ENCODE results near the gene MMP17.
A peak's percentile ranks its signal among the peaks of the same experiment; 100 is the strongest.
"Not testable (repeated sequence)": the region's sequence is repeated elsewhere in the genome, so short reads cannot be mapped to it uniquely, and the experiment has no call there.

Gene MMP17

DNA sequence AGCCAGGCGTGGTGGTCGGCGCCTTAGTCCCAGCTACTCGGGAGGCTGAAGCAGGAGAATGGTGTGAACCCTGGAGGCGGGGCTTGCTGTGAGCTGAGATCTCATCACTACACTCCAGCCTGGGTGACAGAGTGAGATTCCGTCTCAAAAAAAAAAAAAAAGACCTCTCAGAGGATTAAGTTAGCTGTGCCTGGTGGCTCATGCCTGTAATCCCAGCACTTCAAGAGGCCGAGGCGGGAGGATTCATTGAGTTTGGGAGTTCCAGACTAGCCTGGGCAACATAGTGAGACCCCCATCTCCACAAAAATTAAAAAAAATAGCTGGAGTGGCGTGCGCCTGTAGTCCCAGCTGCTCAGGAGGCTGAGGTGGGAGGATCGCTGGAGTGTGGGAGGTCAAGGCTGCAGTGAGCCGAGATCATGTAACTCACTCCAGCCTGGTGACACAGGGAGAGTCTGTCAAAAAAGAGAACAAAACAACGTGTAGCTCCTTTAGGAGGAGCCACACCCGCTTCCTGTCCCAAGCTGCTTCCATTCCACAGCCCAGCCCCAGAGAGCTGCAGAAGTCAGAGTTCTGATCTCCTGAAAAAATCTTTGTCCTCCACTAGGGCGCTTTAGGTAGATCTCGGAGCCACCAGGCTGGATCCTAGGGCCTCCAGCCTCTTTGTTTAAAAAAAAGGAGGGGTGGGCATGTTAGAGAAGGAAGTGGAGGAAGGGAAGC, 54.8 kb downstream of the MMP17 start:
- no peak overlapping the region for H3K4me3 ChIP-seq
- peak overlapping the region in 2 of 21 experiments; percentile 63 to 80 for H3K27ac ChIP-seq

DNA sequence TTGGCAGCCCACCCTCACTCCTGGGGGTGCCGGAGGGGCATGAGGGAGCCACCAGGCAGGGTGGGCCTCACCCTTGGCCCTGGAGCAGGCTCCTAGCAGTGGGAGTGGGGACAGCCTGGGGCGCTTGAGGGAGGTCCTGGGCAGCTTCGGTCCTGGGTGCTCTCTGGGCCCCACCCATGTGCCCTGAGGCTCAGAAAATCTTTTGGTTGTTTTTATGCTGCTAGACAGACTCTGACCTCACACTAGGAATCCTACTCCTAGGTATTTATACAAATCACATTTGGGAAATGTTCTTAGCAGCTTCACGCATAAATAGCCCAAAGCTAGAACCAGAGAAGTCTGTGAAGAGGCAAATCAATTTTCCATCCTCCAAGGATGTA, 55.3 kb downstream of the MMP17 start:
- peak overlapping the region in 2 of 21 experiments; percentile 63 to 80 for H3K27ac ChIP-seq

DNA sequence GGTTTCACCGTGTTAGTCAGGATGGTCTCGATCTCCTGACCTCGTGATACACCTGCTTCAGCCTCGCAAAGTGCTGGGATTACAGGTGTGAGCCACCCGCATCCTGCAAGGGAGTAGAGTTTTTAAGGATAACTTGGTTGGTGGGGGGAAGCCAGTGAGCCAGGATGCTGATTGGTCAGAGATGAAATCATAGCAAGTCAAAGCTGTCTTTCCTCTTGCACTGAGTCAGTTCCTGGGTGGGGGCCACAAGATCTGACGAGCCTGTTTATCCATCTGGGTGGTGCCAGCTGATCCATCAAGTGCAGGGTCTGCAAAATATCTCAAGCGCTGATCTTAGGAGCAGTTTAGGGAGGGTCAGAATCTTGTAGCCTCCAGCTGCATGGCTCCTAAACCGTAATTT, 56.9 kb downstream of the MMP17 start:
- not testable (repeated sequence) for H3K4me3 ChIP-seq
- H3K27ac ChIP-seq = peak overlapping the region in 1 of 21 experiments; percentile 80

More for the DNA sequence above, 55.3 kb downstream of the MMP17 start:
- no peak overlapping the region for H3K4me3 ChIP-seq

DNA sequence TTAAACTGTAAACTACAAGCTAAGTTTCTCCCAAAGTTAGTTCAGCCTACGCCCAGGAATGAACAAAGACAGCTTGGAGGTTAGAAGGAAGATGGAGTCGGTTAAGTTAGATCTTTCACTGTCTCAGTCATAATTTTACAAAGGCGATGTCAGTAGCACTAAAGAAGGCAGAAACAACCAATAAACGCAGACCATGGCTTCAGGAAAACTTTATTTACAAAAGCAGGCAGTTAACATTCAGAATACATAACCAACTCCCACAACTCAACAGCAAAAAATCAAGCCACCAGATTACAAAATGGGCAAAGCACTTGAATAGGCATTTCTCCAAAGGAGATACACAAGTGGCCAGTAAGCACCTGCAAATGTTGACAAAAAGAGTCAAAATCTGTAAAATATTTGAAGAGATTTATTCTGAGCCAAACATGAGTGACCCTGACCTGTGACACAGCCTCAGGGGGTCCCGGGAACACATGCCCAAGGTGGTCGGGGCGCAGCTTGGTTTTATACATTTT, 57.4 kb downstream of the MMP17 start:
- peak overlapping the region in 1 of 21 experiments; percentile 73 for H3K27ac ChIP-seq
- H3K4me3 ChIP-seq = no peak overlapping the region

DNA sequence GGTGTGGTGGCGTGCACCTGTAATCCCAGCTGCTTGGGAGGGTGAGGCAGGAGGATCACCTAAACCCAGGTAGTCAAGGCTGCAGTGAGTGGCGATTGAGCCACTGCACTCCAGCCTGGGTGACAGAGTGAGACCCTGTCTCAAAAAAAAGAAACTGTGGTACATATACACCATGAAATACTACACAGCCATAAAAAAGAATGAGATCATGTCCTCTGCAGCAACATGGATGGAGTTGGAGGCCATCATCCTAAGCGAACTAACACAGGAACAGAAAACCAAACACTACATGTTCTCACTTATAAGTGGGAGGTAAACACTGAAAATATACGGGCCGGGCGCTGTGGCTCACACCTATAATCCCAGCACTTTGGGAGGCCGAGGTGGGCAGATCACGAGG, 63.5 kb downstream of the MMP17 start:
- not testable (repeated sequence) for H3K27ac ChIP-seq, H3K4me3 ChIP-seq

DNA sequence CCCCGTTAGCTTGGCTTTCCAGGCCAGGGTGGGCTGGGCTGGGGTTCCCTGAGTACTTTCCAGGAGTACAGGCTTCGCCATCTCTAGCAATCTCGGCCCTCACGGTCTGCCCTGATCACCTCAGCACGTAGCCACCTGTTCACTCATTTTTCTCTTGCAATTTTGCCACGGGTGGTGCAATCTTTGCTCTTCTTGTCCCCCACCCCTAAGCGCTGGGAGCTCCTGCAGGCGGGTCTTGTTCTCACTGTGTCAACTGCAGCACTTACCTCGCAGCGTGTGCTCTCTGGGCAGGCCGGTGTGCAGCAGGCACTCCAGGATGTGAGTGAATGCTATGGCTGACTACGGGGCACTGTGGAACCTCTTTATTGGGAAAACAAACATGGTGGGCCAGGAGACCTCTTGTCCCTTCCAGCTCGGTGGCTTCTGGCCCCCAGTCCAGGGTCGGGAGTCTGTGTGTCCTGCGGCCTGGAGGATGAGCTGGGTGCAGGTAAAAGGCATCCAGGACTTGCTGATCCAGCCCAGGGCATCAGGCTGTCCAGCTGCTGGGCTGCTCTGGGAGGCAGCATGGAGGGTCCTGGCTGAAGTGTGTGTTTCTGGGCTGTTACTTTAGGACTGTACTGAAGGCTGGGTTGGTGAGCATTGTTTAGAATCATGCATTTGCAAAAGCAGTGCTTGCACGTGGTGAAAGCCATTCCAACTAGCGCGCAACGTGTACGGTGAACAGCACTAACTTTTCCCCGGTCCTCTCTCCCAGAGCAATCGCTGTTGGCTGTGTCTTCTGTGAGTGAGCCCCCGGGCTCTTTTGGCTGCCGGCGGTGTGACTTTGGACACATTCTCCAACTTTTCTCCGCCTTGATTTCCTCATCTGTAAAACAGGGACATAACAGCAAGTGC, 64.8 kb downstream of the MMP17 start:
- Histone ChIP-seq H3K27ac (peak overlapping the region in 1 of 21 experiments; percentile 30), H3K4me3 (no peak overlapping the region)

DNA sequence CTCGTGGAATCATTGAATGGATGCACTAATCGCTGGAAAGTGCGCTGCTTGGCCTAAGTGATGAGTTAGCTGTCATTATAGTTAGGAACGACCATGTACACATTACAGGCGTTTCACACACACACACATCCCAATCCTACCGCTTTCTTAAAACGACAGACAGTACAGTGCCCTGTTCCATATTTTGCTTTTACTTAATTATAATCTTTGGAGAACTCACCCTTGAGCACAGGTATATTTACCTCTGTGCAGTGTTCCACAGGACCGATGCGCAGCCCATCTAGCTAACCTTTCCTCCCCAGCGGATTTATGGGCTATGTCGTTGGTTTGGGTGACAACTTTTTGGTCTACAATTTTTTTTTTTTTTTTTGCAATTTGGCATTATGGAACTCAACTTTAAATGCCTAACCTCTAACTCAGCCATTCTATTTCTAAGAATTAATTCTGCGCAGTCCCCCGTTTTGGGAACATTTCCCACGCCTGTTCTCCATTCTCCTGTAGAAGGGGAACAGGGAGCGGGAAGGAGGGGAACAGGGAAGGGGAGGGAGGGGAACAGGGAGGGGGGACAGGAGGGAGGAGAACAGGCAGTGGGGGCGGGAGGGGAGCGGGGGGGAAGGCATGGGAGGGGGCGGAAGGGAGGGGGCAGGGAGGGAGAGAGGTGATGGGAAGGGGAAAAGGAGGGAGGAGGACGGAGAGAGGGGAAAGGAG, 65.6 kb downstream of the MMP17 start:
- Histone ChIP-seq H3K27ac (peak overlapping the region in 10 of 21 experiments; percentile 41 to 95 (median 89)), H3K4me3 (peak overlapping the region; percentile 57 to 75 (median 62))

DNA sequence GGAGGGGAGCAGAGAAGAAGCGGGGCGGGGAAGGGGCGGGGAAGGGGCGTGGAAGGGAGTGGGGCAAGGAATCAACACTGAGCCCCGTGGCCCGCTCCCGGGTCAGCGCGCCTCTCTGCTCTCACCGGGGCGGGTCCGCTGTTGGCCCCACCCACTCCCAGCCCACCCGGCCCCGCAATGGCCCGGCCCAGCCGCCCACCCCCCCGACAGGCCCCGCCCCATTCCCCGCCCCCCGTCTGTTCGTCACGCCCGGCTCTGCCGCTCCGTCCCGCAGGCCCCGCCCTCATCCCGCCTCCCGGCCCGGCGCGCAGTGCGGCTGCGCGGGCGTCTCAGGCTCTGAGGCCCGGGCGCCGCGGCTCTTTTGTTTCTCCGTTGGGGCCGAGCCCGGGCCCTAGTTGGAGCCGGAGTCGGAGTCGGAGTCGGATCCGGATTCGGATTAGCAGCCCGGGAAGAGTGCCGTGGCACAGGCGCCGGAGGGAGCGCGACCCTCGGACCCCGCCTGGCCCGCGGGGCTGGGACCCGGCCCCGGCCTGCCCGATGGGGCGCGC, 66.2 kb downstream of the MMP17 start, which contains the start of gene ULK1:
TSS of gene ULK1 (plus strand) at position 310 of the 548 bp plus-strand sequence. CDS start 380 bp downstream, outside the sequence.
- peak within 1 kb of the TSS; percentile 57 to 75 (median 62) for H3K4me3 ChIP-seq
- H3K27ac ChIP-seq = peak within 1 kb of the TSS; percentile 66 to 95 (median 85)

DNA sequence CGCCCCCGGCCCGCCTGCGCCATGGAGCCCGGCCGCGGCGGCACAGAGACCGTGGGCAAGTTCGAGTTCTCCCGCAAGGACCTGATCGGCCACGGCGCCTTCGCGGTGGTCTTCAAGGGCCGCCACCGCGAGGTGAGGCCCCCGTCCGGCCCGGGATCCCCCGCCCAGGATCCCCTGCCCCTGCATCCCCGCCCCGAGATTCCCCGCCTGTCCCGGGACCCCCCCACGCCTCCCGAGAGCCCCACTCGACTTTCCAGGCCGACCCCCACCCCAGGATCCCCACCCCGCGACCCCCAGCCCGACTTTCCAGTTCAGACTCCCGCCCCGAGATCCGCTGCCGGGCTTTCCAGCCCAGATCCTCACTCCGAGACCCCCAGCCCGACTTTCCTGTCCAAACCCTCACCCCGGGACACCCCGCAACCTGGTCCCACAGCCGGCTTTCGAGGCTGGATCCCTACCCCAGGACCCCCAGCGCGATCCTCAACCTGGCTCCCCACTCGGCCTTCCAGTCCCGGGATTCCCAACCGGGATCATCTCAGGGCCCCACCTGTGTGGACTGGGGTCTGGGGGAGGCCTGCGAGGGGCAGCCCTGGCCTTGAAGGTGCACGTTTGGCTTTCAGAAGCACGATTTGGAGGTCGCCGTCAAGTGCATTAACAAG, 66.9 kb downstream of the MMP17 start:
- Histone ChIP-seq H3K27ac (peak overlapping the region; percentile 64 to 95 (median 85)), H3K4me3 (peak overlapping the region; percentile 57 to 75 (median 62))

DNA sequence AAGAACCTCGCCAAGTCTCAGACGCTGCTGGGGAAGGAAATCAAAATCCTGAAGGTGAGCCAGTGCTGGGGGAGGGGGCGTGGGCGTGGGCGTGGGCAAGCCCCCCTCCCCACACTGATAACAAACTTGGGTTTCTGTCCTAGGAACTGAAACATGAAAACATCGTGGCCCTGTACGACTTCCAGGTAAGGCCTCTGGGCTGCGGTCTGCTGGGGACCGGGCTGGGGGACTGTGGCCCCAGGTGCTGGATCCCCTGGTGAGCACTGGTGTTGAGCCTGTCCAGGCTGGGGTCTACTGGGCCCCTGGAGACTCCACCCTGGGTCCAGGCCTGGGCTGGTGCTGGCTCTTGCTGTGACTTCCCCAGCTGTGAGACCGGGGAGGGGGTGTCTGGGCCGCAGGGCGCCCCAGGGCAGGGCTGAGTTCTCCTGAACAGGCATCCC, 67.5 kb downstream of the MMP17 start:
- H3K27ac ChIP-seq = peak overlapping the region in 20 of 21 experiments; percentile 64 to 95 (median 86)

DNA sequence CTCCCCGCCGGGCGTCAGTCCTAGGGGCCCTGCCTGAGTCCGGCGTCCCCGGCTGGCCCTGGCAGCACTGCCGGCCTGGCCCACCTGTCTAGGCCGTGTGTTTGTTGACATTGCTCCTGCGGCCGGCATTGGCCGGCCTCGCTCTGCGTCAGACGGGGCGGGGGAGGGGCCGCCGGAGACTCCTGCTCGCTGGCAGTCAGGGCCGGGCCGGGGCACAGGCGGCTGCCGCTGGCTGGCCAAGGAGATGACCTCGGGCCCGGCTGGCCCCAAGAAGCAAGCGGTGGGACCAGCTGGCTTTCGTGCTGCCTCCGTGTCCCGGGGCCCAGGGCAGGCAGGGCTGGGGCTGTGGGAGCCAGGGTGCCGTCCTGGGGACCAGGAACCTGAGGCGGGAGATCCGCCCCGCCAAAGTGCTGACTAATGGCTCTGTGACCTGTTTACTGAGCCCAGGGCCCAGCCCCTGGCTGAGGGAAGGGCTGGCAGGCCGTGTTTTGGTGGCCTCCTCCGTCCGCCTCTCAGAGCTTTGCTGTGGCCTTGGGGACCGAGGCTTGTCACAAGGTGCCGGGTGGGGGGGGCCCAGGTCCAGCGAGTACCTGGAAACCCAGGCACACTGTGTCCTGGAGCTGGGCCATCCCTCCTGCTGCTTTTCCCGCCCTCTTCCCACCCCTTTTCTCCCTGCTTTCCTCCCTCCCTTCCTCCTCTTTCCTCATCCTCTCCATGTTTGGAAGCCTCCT, 68.1 kb downstream of the MMP17 start:
- peak overlapping the region; percentile 57 to 75 (median 62) for H3K4me3 ChIP-seq
- peak overlapping the region; percentile 64 to 95 (median 85) for H3K27ac ChIP-seq

More for the DNA sequence above, 67.5 kb downstream of the MMP17 start:
- H3K4me3 ChIP-seq = peak overlapping the region; percentile 57 to 75 (median 62)

DNA sequence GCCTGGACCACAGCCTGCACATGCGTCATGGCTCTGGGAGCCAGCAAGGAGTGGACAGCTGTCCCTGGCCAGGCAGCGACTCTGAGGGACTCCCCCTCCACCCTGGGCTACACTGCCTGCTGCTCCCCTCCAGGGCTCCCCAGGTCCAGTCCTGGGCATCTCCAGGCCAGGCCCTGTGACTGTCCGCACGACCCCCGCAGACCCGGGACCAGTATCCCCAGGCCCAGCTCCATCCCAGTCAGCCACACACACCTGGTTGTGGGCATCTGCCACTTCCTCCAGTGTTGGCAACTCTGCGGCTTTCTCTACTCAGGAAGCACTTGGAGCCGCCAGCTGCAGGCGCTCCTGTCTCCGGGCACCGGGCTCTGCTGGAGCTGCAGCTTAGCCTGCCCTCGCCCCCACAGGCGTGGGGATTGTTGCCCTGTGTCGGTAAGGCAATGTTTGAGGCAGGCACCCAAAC, 68.6 kb downstream of the MMP17 start:
- Histone ChIP-seq H3K27ac (peak overlapping the region in 18 of 21 experiments; percentile 64 to 95 (median 88)), H3K4me3 (peak overlapping the region; percentile 57 to 75 (median 62))

DNA sequence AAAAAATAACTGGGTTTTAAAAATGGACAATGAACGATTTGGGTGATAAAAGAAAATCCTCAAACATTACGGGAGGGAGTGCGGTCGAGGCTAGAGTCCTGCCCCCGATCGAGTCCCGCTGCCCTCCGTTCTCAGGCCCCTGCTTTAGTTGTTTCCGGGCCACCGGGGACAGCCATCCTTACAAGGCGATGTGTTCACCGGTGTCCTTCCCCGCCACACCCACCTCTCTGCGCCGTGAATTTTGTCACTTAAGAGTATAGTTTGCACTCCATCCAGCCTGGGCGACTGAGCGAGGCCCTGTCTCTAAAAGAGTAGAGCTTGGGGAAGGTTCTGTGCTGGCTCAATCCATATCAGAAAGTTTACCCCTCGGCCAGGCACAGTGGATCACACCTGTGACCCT, 69.1 kb downstream of the MMP17 start:
- peak overlapping the region in 2 of 7 experiments; percentile 62 to 75 for H3K4me3 ChIP-seq
- peak overlapping the region in 9 of 21 experiments; percentile 80 to 95 (median 89) for H3K27ac ChIP-seq

DNA sequence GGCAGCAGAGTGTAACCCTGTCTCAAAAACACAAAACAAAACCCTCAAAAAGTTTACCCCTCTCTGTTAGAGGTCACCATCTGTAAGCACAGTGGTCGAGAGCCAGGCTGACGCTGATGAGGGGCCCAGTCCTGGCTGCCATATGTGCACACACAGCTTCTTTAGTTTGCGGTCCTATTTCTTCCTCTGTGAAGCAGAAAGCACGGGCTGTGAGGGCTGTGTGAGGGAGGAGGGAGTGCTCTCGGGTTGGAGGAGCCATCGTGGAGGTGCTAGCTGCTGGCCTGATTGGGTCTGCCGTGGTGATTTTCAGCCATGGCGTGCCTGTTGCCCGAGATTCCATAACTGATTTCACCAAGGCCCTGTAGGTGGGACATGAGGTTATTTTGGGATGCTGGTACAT, 69.7 kb downstream of the MMP17 start:
- peak overlapping the region in 1 of 21 experiments; percentile 91 for H3K27ac ChIP-seq
- no peak overlapping the region for H3K4me3 ChIP-seq

DNA sequence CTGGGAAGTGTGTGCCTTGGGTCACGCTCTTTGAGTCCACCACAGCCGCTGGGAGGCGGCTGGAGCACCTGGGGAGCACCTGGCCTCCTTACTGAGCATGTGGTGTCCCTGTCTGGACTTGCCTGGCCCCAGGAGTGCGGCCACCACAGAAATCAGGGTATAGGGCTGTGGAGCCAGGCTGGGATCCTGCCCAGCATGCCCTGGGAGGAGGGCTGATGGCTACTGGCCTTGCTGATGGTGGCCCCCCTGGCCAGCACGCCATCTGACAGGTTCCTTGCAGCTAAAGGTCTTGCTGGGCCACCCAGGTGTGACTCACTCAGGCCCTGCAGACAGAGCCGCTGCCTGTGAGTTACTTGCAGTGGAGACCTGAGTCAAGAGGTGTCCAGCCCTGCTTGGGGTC, 72.2 kb downstream of the MMP17 start:
- Histone ChIP-seq H3K4me3 (no peak overlapping the region), H3K27ac (peak overlapping the region in 1 of 21 experiments; percentile 43)
